ENCODE data around the gene MUC3A.

MUC3A gene

DNA sequence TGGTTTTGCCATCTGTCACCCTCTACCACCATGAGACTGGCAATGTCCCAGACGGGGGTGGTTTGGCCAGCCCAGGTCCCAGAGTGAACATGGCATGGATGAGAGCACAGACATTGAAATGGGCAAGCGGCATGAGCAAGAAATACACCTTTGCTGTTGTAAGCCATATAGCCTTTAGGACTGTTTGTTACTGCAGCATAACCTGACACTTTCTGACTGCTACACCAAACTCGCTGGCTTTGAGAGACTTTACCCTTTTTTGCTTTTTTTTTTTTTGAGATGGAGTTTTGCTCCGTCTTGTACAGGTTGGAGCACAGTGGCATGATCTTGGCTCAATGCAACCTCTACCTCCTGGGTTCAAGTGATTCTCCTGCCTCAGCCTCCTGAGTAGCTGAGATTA, 5.2 kb upstream of the MUC3A start:
- DNase-seq (ENCODE audit: low read depth) = no peak

DNA sequence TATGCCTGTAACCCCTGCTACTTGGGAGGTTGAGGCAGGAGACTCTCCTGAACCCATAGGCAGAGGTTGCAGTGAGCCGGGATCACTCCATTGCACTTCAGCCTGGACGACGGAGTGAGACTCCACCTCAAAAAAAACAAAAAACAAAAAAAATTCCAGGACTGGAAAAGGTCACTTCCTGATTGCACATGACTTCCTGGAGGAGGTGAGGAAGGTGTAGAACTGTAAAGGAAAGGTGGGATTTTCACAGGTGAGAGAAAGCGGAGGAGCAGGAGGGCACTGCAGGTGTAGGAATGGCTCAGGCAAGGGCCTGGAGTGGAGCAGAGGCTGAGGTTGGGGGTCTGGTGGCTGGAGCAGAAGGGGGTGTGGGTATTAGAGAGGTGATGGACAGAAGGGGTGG, 3.2 kb upstream of the MUC3A start:
- DNase-seq (ENCODE audit: low read depth) = no peak

DNA sequence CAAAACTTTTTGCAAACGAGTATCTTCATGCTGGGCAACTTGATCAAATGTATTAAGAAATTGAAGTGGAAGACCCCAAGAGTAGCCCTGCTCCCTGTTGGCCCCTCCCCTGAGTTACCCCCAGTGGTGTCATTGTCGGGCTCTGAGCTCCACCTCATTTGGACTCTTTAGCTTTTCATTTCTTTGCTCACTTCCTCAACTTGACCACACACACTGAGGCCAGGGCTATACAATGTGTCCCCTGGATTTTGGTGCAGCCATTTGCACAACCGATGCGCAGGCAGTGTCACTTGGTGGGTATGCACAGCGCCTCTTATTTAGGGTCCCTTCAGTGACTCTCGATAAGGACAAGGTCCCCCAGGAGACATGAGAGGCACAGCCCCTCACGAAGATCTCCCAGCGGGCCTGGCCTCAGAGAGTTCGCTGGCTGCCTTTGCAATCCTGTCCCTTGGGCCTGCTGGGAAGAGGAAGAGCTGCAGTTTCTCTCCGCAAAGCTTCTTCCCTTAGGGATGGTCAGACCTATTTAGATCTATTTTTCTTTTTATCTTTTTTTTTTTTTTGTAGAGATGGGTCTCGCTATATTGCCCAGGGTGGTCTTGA, 2.5 kb upstream of the MUC3A start:
- no peak for DNase-seq (ENCODE audit: low read depth)

GRCh38 chr7:100947792-100948191, 1.5 kb upstream of the MUC3A start:
- DNase-seq (ENCODE audit: low read depth) = no peak

- no peak for DNase-seq (ENCODE audit: low read depth)
These were observed 654 bp downstream of the MUC3A start for GRCh38 chr7:100949933-100950443.

- no peak for DNase-seq (ENCODE audit: low read depth)
These were observed 1.8 kb downstream of the MUC3A start for GRCh38 chr7:100951172-100951571.

GRCh38 chr7:100951888-100952560, 2.7 kb downstream of the MUC3A start:
- no peak for DNase-seq (ENCODE audit: low read depth)

DNA sequence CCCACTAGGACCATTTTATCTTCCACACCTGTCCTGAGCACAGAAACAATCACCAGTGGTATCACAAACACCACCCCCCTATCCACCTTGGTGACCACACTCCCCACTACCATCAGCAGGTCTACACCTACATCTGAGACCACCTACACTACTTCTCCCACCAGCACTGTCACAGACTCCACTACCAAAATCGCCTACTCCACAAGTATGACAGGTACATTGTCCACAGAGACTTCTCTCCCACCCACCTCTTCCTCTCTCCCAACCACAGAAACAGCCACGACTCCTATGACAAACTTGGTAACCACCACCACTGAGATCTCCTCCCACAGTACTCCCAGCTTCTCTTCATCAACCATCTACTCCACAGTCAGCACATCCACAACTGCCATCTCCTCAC, 3.3 kb downstream of the MUC3A start:
- no peak for DNase-seq (ENCODE audit: low read depth)

GRCh38 chr7:100957832-100958421, 8.6 kb downstream of the MUC3A start:
- DNase-seq (ENCODE audit: low read depth) = no peak

GRCh38 chr7:100959894-100960293, 10.6 kb downstream of the MUC3A start:
- no peak for DNase-seq (ENCODE audit: low read depth)

DNA sequence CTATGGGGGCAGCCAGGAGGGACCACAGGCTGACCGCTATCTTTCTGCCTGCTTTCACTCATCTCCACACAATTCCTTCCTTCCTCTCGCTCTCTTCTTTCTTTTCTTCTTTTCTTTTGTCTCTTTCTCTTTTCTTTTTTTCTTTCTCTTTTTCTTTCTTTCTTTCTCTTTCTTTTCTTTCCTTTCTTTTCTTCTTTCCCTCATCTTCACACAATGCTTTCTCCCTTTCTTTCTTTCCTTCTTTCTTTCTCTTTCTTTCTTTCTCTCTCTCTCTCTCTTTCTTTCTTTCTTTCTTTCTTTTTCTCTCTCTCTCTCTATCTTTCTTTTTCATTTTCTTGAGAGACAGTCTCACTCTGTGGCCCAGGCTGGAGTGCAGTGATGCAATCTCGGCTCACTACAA, 13.2 kb downstream of the MUC3A start:
- no peak for DNase-seq (ENCODE audit: low read depth)

GRCh38 chr7:100963386-100963785, 14.1 kb downstream of the MUC3A start:
- no peak for DNase-seq (ENCODE audit: low read depth)

DNA sequence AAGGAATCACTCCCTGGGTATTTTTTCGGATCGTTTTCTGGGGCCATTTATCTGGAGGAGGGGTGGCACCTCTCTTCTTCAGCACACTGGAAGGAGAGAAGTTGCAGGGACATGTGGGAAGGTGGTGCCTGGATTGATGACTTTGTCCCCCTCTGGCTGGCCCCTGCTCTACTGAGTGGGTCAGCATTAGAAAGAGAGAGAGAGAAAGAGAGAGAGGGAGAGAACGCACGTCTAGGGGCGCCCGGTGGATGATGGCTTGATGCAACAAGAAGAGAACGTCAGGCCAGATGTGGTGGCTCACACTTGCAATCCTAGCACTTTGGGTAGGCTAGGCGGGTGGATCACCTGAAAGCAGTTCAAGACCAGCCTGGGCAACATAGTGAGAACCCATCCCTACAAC, 14.5 kb downstream of the MUC3A start:
- DNase-seq (ENCODE audit: low read depth) = no peak

DNA sequence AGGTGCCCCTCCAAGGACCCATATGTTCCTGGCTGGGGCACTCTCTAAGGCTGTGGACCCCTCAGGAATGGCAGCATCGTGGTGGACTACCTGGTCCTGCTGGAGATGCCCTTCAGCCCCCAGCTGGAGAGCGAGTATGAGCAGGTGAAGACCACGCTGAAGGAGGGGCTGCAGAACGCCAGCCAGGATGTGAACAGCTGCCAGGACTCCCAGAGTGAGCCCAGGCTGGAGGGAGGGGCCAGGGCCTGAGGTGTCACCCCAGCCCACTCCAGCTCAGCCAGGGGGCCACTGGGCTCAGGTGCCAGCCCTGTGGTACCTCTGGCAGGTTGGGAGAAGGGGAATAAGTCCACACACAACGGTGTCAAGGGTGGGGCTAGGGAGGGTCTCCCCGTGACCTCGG, 15.3 kb downstream of the MUC3A start:
- DNase-seq (ENCODE audit: low read depth) = no peak

DNA sequence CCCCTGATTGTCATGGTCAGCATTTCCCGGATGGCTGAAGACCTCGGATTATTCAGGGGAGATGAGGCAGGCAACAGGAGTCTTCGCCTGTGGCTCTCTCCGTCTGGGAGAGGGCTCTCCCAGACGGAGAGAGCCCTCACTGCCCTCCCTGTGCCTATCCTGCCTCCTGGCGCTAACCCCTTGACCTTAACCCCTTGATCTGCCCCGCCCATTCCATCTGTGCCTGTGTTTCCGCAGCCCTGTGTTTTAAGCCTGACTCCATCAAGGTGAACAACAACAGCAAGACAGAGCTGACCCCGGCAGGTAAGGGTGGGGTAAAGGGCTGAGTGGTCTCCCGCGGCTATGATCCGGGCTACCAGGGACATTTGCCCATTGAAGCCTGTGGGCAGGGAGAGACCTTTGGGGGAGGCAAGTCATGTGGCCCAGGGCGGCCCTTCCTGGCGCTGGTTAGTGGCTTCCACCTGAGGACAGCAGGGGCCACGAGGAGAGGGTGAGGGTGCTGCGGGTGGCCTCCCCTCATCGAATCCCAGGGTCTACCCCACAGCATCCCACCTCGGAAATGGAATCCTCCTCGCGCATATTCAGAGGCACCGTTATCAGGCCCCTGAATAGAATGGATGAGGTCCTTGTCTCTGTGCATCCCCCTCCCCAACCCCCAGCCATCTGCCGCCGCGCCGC, 15.8 kb downstream of the MUC3A start:
- DNase-seq (ENCODE audit: low read depth) = no peak

DNA sequence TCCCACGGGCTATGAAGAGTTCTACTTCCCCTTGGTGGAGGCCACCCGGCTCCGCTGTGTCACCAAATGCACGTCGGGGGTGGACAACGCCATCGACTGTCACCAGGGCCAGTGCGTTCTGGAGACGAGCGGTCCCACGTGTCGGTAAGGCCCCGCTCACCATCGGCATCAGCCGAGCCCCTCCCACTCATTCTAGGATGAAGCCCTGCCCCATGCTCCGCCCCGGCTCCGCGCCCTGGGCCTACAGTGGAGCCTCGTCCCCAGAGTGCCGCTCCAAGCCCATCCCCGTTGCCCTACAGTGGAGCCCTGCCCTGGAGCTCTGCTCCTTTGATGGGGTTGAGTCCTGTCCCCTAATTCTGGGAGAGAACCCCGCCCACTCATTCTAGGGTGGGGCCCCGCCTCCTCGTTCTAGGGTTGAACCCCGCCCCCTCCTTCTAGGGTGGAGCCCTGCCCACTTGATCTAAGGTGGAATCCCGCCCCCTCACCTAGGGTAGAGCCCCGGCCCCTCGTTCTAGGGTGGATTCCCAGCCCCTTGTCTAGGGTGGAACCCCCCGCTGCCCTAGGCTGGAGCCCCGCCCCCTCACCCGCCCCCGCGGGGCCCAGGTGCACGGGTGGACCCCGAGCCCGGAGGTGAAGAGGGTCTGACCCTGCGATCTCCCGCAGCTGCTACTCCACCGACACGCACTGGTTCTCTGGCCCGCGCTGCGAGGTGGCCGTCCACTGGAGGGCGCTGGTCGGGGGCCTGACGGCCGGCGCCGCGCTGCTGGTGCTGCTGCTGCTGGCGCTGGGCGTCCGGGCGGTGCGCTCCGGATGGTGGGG, 16.6 kb downstream of the MUC3A start:
- no peak for DNase-seq (ENCODE audit: low read depth)

GRCh38 chr7:100966542-100967291, 17.4 kb downstream of the MUC3A start:
- no peak for DNase-seq (ENCODE audit: low read depth)

DNA sequence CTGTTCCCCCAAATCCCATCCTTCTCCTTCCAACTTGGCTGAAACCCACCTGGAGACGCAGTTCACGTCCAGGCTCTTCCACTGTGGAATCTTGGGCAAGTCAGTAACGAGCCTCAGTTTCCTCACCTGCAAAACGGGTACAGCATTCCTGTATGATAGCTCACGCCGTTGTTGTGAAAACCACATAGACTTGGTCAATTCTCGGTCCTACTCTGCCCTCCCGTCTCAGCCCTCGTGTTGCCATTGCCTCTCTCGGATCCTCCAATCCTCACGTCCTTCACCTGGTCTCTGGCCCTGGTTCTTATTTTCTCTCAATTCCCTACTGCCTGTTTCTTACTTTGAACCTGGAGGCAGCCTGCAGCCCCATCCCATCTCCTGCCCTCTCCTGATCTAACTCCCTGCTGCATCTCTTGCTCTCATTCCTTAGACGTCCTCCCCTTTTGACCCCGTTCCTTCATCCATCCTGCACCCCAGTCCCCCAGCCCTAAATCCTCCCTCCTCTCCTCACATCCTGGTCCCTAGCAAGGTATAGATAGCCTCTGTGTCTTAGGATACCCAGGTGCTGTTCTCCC, 18.0 kb downstream of the MUC3A start:
- DNase-seq (ENCODE audit: low read depth) = no peak

DNA sequence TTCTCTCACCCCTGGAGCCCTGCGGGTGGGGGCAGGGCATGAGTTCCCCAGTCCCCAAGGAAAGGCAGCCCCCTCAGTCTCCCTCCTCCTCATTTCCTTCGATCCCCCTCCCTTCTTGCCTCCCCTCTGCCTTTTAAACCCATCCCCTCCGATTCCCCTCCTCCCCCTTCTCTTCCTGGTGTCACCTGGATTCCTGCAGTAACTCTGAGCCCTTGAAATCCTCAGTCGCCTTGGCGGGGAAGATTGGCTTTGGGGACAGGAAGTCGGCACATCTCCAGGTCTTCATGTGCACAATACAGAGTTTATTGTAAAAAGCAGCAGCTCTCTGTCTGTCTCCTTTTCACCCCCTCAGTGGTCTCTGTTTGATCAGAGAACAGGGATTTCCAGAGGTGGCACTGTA, 18.7 kb downstream of the MUC3A start:
- DNase-seq (ENCODE audit: low read depth) = no peak

DNA sequence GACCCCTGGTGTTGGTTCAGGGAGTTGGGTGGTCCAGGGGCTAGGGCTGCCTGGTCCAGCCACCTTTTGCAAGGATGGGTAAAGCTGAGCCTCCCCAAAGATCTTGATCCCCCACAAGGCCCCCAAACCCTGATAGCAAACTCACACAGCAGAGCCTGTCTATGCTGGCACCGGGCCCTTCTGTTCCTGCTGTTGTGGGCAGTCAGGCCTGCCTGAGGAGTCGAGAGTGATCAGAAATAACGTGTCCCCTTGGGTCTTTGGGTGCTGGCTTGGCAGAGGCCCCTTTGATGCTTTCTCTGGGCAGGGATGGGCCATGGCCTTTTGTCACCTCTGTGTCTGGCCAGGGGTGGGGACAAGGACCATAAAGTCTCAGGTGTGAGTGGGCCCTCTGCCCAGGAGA, 19.3 kb downstream of the MUC3A start:
- DNase-seq (ENCODE audit: low read depth) = no peak

DNA sequence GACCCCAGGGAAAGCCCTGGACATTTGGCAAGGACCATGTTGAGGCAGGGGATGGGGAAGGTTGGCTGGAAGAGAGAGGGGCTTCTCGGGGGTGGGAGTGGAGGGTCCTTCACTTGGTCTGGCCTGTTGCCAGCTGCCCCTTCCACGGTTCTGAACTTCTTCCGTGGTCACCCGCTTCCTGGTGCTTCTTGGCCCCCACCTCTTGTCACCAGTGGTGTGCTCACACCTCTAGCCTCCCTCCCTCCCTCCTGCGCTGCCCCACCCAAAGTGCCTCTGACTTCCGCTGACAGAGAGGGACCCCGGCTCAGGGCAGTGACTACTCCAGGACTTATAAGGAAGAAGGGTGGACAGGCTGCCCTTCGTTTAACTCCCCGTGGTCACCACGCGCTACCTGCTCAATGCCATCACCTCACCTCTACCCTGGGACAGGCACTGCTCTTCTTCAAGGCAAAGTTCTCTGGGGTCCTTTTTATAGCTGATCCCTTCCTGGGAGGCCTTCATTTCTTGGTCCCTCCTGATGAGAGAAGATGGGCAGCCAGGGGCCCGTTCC, 19.8 kb downstream of the MUC3A start, which contains the start of gene MUC12:
MUC12 (plus strand) TSS at position 500 of the 550 bp plus-strand sequence. CDS start 58 bp downstream, outside the sequence.
- DNase-seq (ENCODE audit: low read depth) = no peak

All from HS-27A (cell line).